Muscle of leg (tissue), 11 donors: ENCODE results near the gene GPR176. TPM values are rescaled to one million over a fixed set of nuclear protein-coding genes. Genes with fewer than 3 reads are reported as not detected.

Experiments used
- DNase-seq: peaks from one replicate; pipeline ENCODE4 v3.0.0; 2013
- H3K27ac ChIP-seq: one replicate; pipeline ENCODE4 v1.5.1; 2013; ENCODE audit warnings: mild to moderate bottlenecking, low read length, control low read depth
- H3K27me3 ChIP-seq: one replicate; pipeline ENCODE4 v1.6.1; 2013; ENCODE audit warnings: low read length; ENCODE audit not compliant: control insufficient read depth, insufficient read depth
- H3K36me3 ChIP-seq: one replicate; pipeline ENCODE4 v1.6.1; 2013; ENCODE audit warnings: low read length; ENCODE audit not compliant: control insufficient read depth, insufficient read depth
- H3K4me1 ChIP-seq: one replicate; pipeline ENCODE4 v1.6.1; 2013; ENCODE audit warnings: low read length; ENCODE audit not compliant: control insufficient read depth, insufficient read depth
- H3K4me3 ChIP-seq: one replicate; pipeline ENCODE4 v1.5.1; 2013; ENCODE audit warnings: low read length, control low read depth
- H3K9me3 ChIP-seq: replicated peaks from 2 replicates; pipeline ENCODE4 v1.6.1; 2013; ENCODE audit warnings: low read depth, low read length; ENCODE audit not compliant: control insufficient read depth
- WGBS: methylation state at CpG from one replicate; pipeline ENCODE4 v1.1.5; 2013; ENCODE audit warnings: missing lambda C conversion rate; ENCODE audit not compliant: insufficient coverage; 5-methylcytosine and 5-hydroxymethylcytosine counted together
- polyA plus RNA-seq, 8 donors: library from polyadenylated mRNA; unstranded; fragments of 120-200 nt; gene quantifications; one replicate each; pipeline versions ENCODE4 v1.2.1 to v1.2.3, GENCODE V29; 2013; ENCODE audit warnings: inconsistent platforms in 1 of 8, low replicate concordance in 1 of 8; ENCODE audit not compliant: insufficient read length in 8 of 8, insufficient read depth in 1 of 8
- total RNA-seq: library from RNA; stranded (reverse); fragments of 120-200 nt; gene quantifications from one replicate; pipeline ENCODE4 v1.2.4, GENCODE V29; 2013

The GPR176 gene
- total and polyA plus RNA-seq, 9 donors, result 4.0 to 7.3 (median 6.4) TPM

- no peaks in the 10 kb centered on the region for H3K27me3 ChIP-seq
- H3K9me3 ChIP-seq, result no peaks in the 10 kb centered on the region
- H3K4me1 ChIP-seq, result peaks cover 8% of the 10 kb centered on the region
- 90% methylated on average over 2 of the region's 3 CpGs for WGBS
- H3K27ac ChIP-seq, result no peak overlapping the region
- peaks cover 17% of the 10 kb centered on the region for H3K36me3 ChIP-seq
- DNase-seq, result no peak
- H3K4me3 ChIP-seq, result no peak overlapping the region
Observed at GRCh38 chr15:39936681-39937080, 16.6 kb upstream of the GPR176 start.

DNA sequence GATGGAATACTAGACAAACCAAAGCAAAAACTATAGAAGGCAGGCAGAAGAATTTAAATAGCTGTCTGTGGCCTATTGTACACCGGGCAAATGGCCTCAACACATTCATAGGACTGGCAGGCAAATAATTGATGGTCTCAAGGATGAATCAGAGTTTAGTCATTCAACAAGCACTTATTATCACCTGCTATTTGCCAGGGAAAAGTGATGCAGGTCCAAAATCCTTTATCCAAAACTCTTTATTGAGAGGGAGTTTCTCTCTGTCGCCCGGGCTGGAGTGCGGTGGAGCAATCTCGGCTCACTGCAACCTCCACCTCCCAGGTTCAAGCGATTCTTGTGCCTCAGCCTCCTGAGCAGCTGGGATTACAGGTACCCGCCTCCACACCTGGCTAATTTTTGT, 16.1 kb upstream of the GPR176 start:
- DNase-seq, result no peak
- Histone ChIP-seq H3K9me3 (no peaks in the 10 kb centered on the region), H3K4me1 (peaks cover 8% of the 10 kb centered on the region), H3K36me3 (peaks cover 15% of the 10 kb centered on the region), H3K4me3 (no peak overlapping the region), H3K27me3 (no peaks in the 10 kb centered on the region), H3K27ac (no peak overlapping the region)
- WGBS, result no CpG with 5 or more reads among the region's 7 CpGs

- Histone ChIP-seq H3K4me1 (peaks cover 8% of the 10 kb centered on the region), H3K9me3 (no peaks in the 10 kb centered on the region), H3K27ac (no peak overlapping the region), H3K36me3 (peaks cover 5% of the 10 kb centered on the region), H3K4me3 (no peak overlapping the region), H3K27me3 (no peaks in the 10 kb centered on the region)
- 100% methylated on average over 1 of the region's 4 CpGs for WGBS
- no peak for DNase-seq
Observed at GRCh38 chr15:39935241-39935640, 15.2 kb upstream of the GPR176 start.

DNA sequence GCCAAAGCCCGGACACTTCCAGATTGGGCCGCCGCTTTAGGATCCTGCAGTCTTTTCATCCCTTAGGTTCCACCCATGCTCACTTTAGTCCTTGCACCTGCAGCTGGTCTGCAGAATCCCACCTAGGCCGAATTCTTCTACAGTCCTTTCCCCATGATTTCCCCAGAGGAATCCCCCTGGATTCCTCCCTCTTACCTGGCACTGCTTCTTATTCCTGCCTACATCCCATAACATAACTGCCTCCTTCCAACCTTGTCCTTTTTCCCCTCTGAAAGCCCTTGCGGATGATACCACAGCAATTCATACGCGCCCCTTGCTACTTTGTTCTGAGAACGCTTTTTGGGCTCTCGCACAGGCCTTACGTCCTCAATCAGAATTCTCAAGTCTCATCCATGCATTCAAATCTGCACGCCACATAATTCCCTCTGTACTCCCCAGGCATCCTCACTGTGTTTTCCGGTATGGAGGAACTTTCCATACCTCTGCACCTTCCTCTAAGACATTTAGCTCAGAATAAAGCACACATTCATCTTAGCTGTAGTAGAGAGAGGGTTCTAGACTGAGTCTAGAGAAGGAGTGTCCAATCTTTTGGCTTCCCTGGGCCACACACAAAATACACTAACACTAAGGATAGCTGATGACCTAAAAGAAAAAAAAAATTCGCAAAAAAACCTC, 14.5 kb upstream of the GPR176 start:
- peak overlapping the region; percentile 80 for H3K4me3 ChIP-seq
- H3K27me3 ChIP-seq, result no peaks in the 10 kb centered on the region
- H3K9me3 ChIP-seq, result no peaks in the 10 kb centered on the region
- H3K36me3 ChIP-seq, result no peaks in the 10 kb centered on the region
- peaks cover 8% of the 10 kb centered on the region for H3K4me1 ChIP-seq
- DNase-seq, result peak; percentile 53
- peak overlapping the region; percentile 80 for H3K27ac ChIP-seq
- WGBS, result 3% methylated on average over 10 of the region's 13 CpGs

DNA sequence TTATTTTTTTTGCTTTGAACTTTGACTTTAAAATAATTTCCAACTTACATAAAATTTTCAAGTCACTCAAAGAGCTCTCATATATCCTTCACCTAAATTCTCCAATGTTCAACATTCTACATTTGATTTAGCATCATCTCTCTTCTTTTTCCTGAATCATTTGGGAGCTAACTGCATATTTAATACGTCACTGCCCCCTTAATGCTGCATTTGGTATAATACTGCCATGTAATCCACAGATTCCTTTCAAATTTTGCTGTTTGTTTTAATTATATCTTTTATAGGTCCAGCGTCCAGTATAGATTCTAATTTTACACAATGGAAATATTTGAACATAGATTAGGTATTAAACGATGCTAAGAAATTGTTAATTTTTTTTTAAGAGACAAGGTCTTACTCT, 11.5 kb upstream of the GPR176 start:
- Histone ChIP-seq H3K4me3 (no peak overlapping the region), H3K27ac (no peak overlapping the region), H3K36me3 (no peaks in the 10 kb centered on the region), H3K4me1 (peaks cover 8% of the 10 kb centered on the region), H3K27me3 (no peaks in the 10 kb centered on the region), H3K9me3 (no peaks in the 10 kb centered on the region)
- DNase-seq, result no peak
- WGBS, result no CpG with 5 or more reads among the region's 3 CpGs

DNA sequence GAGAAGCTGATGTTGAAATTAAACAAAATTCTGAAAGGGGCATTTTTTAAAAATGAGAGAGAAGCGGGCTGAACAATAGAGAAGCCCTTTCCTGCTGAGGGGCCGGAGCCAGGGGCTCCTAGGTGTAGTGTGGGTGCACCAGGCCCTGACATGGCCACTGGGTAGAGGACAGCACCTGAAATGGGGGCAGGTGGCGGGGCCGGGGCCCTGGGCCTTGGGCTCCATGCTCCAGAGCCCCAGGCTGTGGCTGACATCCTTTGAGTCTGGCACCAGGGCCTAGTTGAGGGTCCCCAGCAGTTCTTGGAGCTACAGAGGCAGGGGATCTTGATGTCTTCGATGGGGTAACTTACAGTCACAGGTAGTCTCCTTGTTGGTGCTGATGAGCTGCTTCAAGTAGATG, 6.5 kb upstream of the GPR176 start:
- H3K27me3 ChIP-seq, result no peaks in the 10 kb centered on the region
- no peaks in the 10 kb centered on the region for H3K4me1 ChIP-seq
- no peak overlapping the region for H3K27ac ChIP-seq
- 95% methylated on average over 4 of the region's 5 CpGs for whole genome bisulfite sequencing
- H3K4me3 ChIP-seq, result no peak overlapping the region
- no peak for DNase-seq
- no peaks in the 10 kb centered on the region for H3K9me3 ChIP-seq
- no peaks in the 10 kb centered on the region for H3K36me3 ChIP-seq

DNA sequence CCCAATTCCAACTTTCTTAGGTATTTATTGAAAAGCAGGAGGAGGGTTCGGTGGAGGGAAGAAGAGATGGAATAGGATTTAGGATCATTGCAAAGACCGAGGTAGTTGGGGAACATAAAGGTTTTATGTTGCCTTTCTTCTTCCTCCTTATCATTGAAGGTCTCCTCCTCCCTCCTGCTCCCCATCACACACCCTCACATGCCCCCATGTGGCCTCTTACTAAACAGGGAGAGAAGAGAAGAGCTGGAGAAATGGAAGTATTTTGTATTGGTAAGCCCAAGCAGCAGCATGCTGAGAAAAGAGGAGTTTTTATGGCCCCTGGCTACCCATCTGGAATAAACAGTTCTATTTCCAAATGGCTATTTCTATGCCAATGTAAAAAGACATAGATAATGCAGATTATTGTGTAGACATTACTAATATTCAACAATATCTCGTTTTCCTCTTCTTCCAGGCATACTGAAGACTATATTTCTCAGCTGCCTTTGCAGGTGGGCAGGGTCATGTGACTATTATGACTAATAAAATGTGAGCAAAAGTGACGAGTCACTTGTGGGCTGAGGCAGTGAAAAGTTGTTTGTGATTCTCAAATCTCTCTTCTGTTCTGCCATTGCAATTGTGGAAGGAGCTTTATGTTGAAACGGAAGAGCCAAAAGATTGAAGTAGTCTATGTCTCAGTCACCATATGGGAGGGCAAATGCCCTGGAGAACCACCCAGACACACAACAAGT, 5.2 kb upstream of the GPR176 start:
- 50% methylated on average over 1 of the region's 5 CpGs for WGBS
- no peak for DNase-seq
- no peak overlapping the region for H3K4me3 ChIP-seq
- peaks cover 7% of the 10 kb centered on the region for H3K4me1 ChIP-seq
- H3K27ac ChIP-seq, result no peak overlapping the region
- H3K9me3 ChIP-seq, result no peaks in the 10 kb centered on the region
- peaks cover 4% of the 10 kb centered on the region for H3K27me3 ChIP-seq
- no peaks in the 10 kb centered on the region for H3K36me3 ChIP-seq

DNA sequence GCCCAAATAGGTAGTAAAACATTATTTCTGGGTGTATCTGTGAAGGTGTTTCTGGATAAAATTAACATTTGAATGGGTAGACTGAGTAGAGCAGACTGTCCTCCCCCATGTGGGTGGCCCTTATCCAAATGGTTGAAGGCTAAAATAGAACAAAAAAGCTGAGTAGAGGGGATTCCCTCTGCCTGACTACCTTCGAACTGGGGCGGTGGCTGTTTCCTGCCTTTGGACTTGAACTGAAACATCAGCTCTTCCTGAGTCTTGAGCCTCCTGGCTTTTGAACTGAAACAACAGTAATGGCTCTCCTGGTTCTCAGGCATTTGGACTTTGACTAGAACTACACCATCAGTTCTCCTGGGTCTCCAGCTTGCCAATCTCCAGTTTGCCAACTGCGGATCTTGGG, 4.4 kb upstream of the GPR176 start:
- Histone ChIP-seq H3K4me3 (no peak overlapping the region), H3K27me3 (peaks cover 13% of the 10 kb centered on the region), H3K36me3 (no peaks in the 10 kb centered on the region), H3K9me3 (no peaks in the 10 kb centered on the region), H3K4me1 (peaks cover 14% of the 10 kb centered on the region), H3K27ac (no peak overlapping the region)
- no peak for DNase-seq
- WGBS, result 100% methylated on average over 1 of the region's 3 CpGs

DNA sequence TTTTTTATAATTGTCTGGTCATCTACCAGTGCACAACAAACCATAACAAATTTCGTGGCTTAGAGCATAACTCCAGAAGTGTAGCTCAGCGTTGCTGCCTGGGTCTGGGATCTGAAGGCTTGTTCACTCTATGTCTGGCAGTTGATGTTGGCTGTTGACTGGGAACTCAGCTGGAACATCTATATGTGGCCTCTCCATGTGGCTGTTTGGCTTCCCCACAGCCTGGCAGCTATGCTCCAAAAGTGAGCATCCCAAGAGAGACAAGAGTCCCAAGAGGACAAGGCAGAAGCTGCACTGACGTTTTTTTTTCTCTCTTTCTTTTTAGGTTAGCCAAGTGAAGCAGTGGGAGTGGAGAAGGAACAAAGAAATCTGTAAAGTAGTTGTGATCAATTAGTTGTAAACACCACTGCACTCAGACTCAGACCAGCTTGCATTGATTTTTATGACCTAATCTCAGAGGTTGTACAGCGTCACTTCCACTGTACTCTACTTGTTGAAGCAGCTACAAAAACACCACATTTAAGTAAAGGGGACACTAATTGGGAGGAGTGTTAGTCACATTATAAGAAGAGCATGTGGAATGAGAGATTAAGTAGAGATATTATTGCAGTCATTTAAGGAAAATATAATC, 2.5 kb upstream of the GPR176 start:
- no peaks in the 10 kb centered on the region for H3K36me3 ChIP-seq
- peaks cover 16% of the 10 kb centered on the region for H3K4me1 ChIP-seq
- H3K4me3 ChIP-seq, result no peak overlapping the region
- no peaks in the 10 kb centered on the region for H3K9me3 ChIP-seq
- no peak overlapping the region for H3K27ac ChIP-seq
- 33% methylated on average over 2 of the region's 4 CpGs for WGBS
- peaks cover 20% of the 10 kb centered on the region for H3K27me3 ChIP-seq
- DNase-seq, result peak; percentile 25

DNA sequence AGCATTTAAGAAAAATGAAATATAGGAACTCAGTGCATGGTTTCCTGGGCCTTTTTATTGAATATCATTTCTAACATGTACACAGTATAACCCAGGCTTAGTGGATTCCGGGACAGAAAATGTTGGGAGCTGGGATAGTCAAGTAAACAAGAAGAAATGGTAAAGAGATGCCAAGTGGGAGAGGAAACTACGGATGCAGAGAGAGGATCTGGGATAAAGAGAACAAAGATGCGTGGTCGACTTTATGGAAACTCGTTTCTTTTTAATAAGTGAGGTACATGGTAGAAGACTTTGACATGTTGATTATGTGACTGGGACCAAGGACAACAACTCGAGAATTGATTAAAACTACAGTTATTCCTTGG, 1.2 kb upstream of the GPR176 start:
- peak overlapping the region; percentile 74 for H3K27ac ChIP-seq
- no peaks in the 10 kb centered on the region for H3K9me3 ChIP-seq
- H3K4me3 ChIP-seq, result peak overlapping the region; percentile 71
- H3K4me1 ChIP-seq, result peaks cover 16% of the 10 kb centered on the region
- 65% methylated on average over 4 of the region's 6 CpGs for WGBS
- peaks cover 30% of the 10 kb centered on the region for H3K27me3 ChIP-seq
- no peaks in the 10 kb centered on the region for H3K36me3 ChIP-seq
- no peak for DNase-seq
